ENCODE results near the gene PLPP3.

The PLPP3 gene

GRCh38 chr1:56526571-56527174 is 52.7 kb downstream of the PLPP3 start:
- TF ChIP-seq GATA2 (IDR thresholded peaks at IDR 0.05; ENCODE audit: low read depth, low read length): no peak

- TF ChIP-seq GATA3 (IDR thresholded peaks at IDR 0.05; ENCODE audit: low read depth, low read length) (no peak), GATA2 (IDR thresholded peaks at IDR 0.05; ENCODE audit: low read depth, low read length) (no peak)
These were observed 53.8 kb downstream of the PLPP3 start for GRCh38 chr1:56525489-56526041.

GRCh38 chr1:56524263-56524662 is 55.1 kb downstream of the PLPP3 start:
- TF ChIP-seq GATA2 (IDR thresholded peaks at IDR 0.05; ENCODE audit: low read depth, low read length): no peak
- no peak for TF ChIP-seq GATA3 (IDR thresholded peaks at IDR 0.05; ENCODE audit: low read depth, low read length)

- no peak for TF ChIP-seq GATA3 (IDR thresholded peaks at IDR 0.05; ENCODE audit: low read depth, low read length)
- no peak for TF ChIP-seq GATA2 (IDR thresholded peaks at IDR 0.05; ENCODE audit: low read depth, low read length)
These were observed 56.7 kb downstream of the PLPP3 start for GRCh38 chr1:56522680-56523079.

- TF ChIP-seq GATA2 (IDR thresholded peaks at IDR 0.05; ENCODE audit: low read depth, low read length) (no peak), GATA3 (IDR thresholded peaks at IDR 0.05; ENCODE audit: low read depth, low read length) (no peak)
These were observed 59.3 kb downstream of the PLPP3 start for GRCh38 chr1:56520016-56520601.

- TF ChIP-seq GATA3 (IDR thresholded peaks at IDR 0.05; ENCODE audit: low read depth, low read length) (no peak), GATA2 (IDR thresholded peaks at IDR 0.05; ENCODE audit: low read depth, low read length) (no peak)
These were observed 61.8 kb downstream of the PLPP3 start for GRCh38 chr1:56517404-56518130.

- no peak for TF ChIP-seq GATA3 (IDR thresholded peaks at IDR 0.05; ENCODE audit: low read depth, low read length)
- TF ChIP-seq GATA2 (IDR thresholded peaks at IDR 0.05; ENCODE audit: low read depth, low read length): no peak
These were observed 62.7 kb downstream of the PLPP3 start for GRCh38 chr1:56516539-56517252.

GRCh38 chr1:56515898-56516538 is 63.3 kb downstream of the PLPP3 start:
- TF ChIP-seq GATA2 (IDR thresholded peaks at IDR 0.05; ENCODE audit: low read depth, low read length): no peak
- no peak for TF ChIP-seq GATA3 (IDR thresholded peaks at IDR 0.05; ENCODE audit: low read depth, low read length)

GRCh38 chr1:56512724-56513494 is 66.5 kb downstream of the PLPP3 start:
- TF ChIP-seq GATA3 (IDR thresholded peaks at IDR 0.05; ENCODE audit: low read depth, low read length): no peak
- no peak for TF ChIP-seq GATA2 (IDR thresholded peaks at IDR 0.05; ENCODE audit: low read depth, low read length)

GRCh38 chr1:56511766-56512165 is 67.6 kb downstream of the PLPP3 start:
- TF ChIP-seq GATA3 (IDR thresholded peaks at IDR 0.05; ENCODE audit: low read depth, low read length) (no peak), GATA2 (IDR thresholded peaks at IDR 0.05; ENCODE audit: low read depth, low read length) (no peak)

GRCh38 chr1:56511364-56511763 is 68.0 kb downstream of the PLPP3 start:
- no peak for TF ChIP-seq GATA2 (IDR thresholded peaks at IDR 0.05; ENCODE audit: low read depth, low read length)
- TF ChIP-seq GATA3 (IDR thresholded peaks at IDR 0.05; ENCODE audit: low read depth, low read length): no peak

- TF ChIP-seq GATA3 (IDR thresholded peaks at IDR 0.05; ENCODE audit: low read depth, low read length) (no peak), GATA2 (IDR thresholded peaks at IDR 0.05; ENCODE audit: low read depth, low read length) (no peak)
These were observed 68.7 kb downstream of the PLPP3 start for GRCh38 chr1:56510642-56511021.
